Activated B cell treated with CpG ODN at 0.5 μM for 24 hours (primary cell): ENCODE results near the gene CMTM3. TPM values are rescaled to one million over a fixed set of nuclear protein-coding genes. Genes with fewer than 3 reads are reported as not detected.

Experiments
- ATAC-seq: fragments of 200-7000 bp; cut with Tn5 transposase; one replicate; pipeline ENCODE4 v1.10.0; 2021; ENCODE audit warnings: low read depth, mild to moderate bottlenecking, moderate library complexity
- CTCF ChIA-PET: fragments of 350-600 bp; sonication (Branson Sonifier 250); formaldehyde crosslinking; loops from one replicate; lab custom pipeline; 2021; ENCODE audit warnings: antibody characterized with exemption; lab: Charles Lee
- POLR2A ChIA-PET: fragments of 350-600 bp; sonication (Branson Sonifier 250); formaldehyde crosslinking; loops from one replicate; lab custom pipeline; 2021; ENCODE audit warnings: antibody characterized with exemption; lab: Charles Lee
- DNase-seq: peaks from one replicate; pipeline ENCODE4 v3.0.0; 2022
- H3K27ac Mint-ChIP-seq: one replicate; pipeline ENCODE4 v1.8.0; 2020; ENCODE audit warnings: mixed read lengths
- H3K27me3 Mint-ChIP-seq: one replicate; pipeline ENCODE4 v1.8.0; 2021; ENCODE audit warnings: mixed read lengths
- H3K36me3 Mint-ChIP-seq: one replicate; pipeline ENCODE4 v1.8.0; 2021; ENCODE audit warnings: low read depth, mixed read lengths
- H3K4me1 Mint-ChIP-seq: one replicate; pipeline ENCODE4 v1.8.0; 2021; ENCODE audit warnings: mixed read lengths
- H3K4me3 Mint-ChIP-seq: one replicate; pipeline ENCODE4 v1.8.0; 2020; ENCODE audit warnings: mild to moderate bottlenecking, mixed read lengths
- H3K9me3 Mint-ChIP-seq: one replicate; pipeline ENCODE4 v1.8.0; 2020; ENCODE audit warnings: mixed read lengths
- CTCF ChIP-seq: fragments of 200-600 bp; IDR thresholded peaks from one replicate; pipeline ENCODE4 v1.8.0; 2022; ENCODE audit warnings: antibody characterized with exemption, mild to moderate bottlenecking
- intact Hi-C: fragments of 100-400 bp; cut with micrococcal nuclease; formaldehyde crosslinking; loops from one replicate; pipeline ENCODE4 v1.15.1; 2024
- total RNA-seq: library from RNA; stranded (reverse); gene quantifications from 2 replicates; pipeline ENCODE4 v1.2.3, GENCODE V29; 2022

The CMTM3 gene
- total RNA-seq, 1 donor from 2014 or later = 4.4 TPM

- intact Hi-C loops = no loop called here
- ChIA-PET POLR2A (no interaction called here), CTCF (no interaction called here)
- H3K9me3 Mint-ChIP-seq = no peaks in the 10 kb centered on the region
- DNase-seq (no peak), ATAC-seq (no peak)
- no peak for TF ChIP-seq CTCF
- no peaks in the 10 kb centered on the region for H3K27me3 Mint-ChIP-seq
- no peak overlapping the region for H3K27ac Mint-ChIP-seq
- no peak overlapping the region for H3K4me3 Mint-ChIP-seq
- H3K4me1 Mint-ChIP-seq = no peaks in the 10 kb centered on the region
- H3K36me3 Mint-ChIP-seq = peaks cover 30% of the 10 kb centered on the region
These were observed 35.4 kb upstream of the CMTM3 start for GRCh38 chr16:66569131-66569530.

GRCh38 chr16:66569827-66570405 is 34.6 kb upstream of the CMTM3 start:
- Mint-ChIP-seq H3K9me3 (no peaks in the 10 kb centered on the region), H3K4me1 (no peaks in the 10 kb centered on the region), H3K27me3 (no peaks in the 10 kb centered on the region), H3K36me3 (peaks cover 26% of the 10 kb centered on the region), H3K27ac (no peak overlapping the region), H3K4me3 (no peak overlapping the region)
- POLR2A ChIA-PET = interaction anchor here (0.7 kb wide), 1 partner anchor 13 kb away, joined by 7 read pairs; no protein-coding TSS in a partner anchor
- intact Hi-C loops = no loop called here
- CTCF ChIA-PET = no interaction called here
- ATAC-seq = no peak
- TF ChIP-seq CTCF = no peak
- no peak for DNase-seq

DNA sequence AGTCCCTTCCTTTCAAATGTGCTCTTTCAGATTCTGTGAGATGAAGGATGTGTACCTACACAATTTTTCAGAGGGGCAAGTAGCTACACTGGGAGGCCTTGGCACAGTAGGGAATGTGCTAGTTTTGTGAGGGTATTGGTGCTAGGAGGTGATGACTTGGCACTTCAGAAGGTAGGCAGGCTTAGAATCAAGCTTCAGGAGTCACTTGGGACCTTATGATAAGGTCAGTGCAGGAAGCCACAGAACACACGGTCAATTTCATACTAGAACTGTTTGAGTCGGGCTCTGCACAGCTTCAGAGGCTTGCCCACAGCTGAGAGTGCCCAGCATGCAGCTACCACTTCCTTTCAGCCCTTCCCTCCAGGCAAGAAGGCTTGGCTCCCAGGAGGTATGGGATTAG is 32.1 kb upstream of the CMTM3 start:
- Mint-ChIP-seq H3K36me3 (peaks cover 5% of the 10 kb centered on the region), H3K4me1 (no peaks in the 10 kb centered on the region), H3K27ac (no peak overlapping the region), H3K9me3 (no peaks in the 10 kb centered on the region), H3K4me3 (no peak overlapping the region), H3K27me3 (peaks cover 5% of the 10 kb centered on the region)
- DNase-seq (no peak), ATAC-seq (no peak)
- intact Hi-C loops = no loop called here
- ChIA-PET CTCF (no interaction called here), POLR2A (no interaction called here)
- no peak for TF ChIP-seq CTCF

- Mint-ChIP-seq H3K27ac (no peak overlapping the region), H3K27me3 (peaks cover 21% of the 10 kb centered on the region), H3K9me3 (no peaks in the 10 kb centered on the region), H3K36me3 (no peaks in the 10 kb centered on the region), H3K4me3 (no peak overlapping the region), H3K4me1 (peaks cover 9% of the 10 kb centered on the region)
- intact Hi-C loops = no loop called here
- CTCF ChIA-PET = interaction anchor here (1.5 kb wide), 1 partner anchor 11 kb away, joined by 3 read pairs; no protein-coding TSS in a partner anchor
- TF ChIP-seq CTCF = no peak
- ATAC-seq = no peak
- POLR2A ChIA-PET = no interaction called here
- DNase-seq = no peak
These were observed 30.4 kb upstream of the CMTM3 start for GRCh38 chr16:66574081-66574480.

- peaks cover 9% of the 10 kb centered on the region for H3K4me1 Mint-ChIP-seq
- no peaks in the 10 kb centered on the region for H3K36me3 Mint-ChIP-seq
- H3K4me3 Mint-ChIP-seq = no peak overlapping the region
- no peak for TF ChIP-seq CTCF
- POLR2A ChIA-PET = no interaction called here
- CTCF ChIA-PET = interaction anchor here (1.5 kb wide), 1 partner anchor 11 kb away, joined by 3 read pairs; no protein-coding TSS in a partner anchor
- DNase-seq (no peak), ATAC-seq (no peak)
- no peak overlapping the region for H3K27ac Mint-ChIP-seq
- no peaks in the 10 kb centered on the region for H3K9me3 Mint-ChIP-seq
- intact Hi-C loops = no loop called here
- H3K27me3 Mint-ChIP-seq = peaks cover 24% of the 10 kb centered on the region
These were observed 30.0 kb upstream of the CMTM3 start for GRCh38 chr16:66574531-66574930.
